Caco-2 (cell line): Measurements from ENCODE around the gene CFAP45. TPM values are rescaled to one million over a fixed set of nuclear protein-coding genes. Genes with fewer than 3 reads are reported as not detected.

Experiments used
- BruUV-seq: library from RNA; stranded (reverse); fragments of 400-500 nt; replicated peaks from 2 replicates; lab custom pipeline; 2021; lab: Mats Ljungman, UMichigan
- CTCF ChIA-PET: fragments of 300-600 bp; sonication (Branson Sonifier 250); formaldehyde crosslinking; loops from one replicate; lab custom pipeline; 2022; ENCODE audit warnings: antibody characterized with exemption; lab: Charles Lee
- POLR2A ChIA-PET: fragments of 300-600 bp; sonication (Branson Sonifier 250); formaldehyde crosslinking; loops from one replicate; lab custom pipeline; 2022; ENCODE audit warnings: antibody characterized with exemption; lab: Charles Lee
- DNase-seq, 2 experiments: peaks; one replicate each; pipeline versions ENCODE4 v3.0.0 to v3.0.0-alpha.2; 2020 to 2022
- H3K27me3 ChIP-seq: replicated peaks from 2 replicates; pipeline ENCODE4 v1.6.0; 2011; ENCODE audit warnings: low read length; ENCODE audit not compliant: control insufficient read depth, insufficient read depth
- H3K36me3 ChIP-seq: 2 replicates; pipeline ENCODE4 v1.5.1; 2011; ENCODE audit warnings: low read length; ENCODE audit not compliant: control insufficient read depth, insufficient read depth
- H3K4me1 ChIP-seq: fragments of 250-450 bp; sonication (Bioruptor Pico); 2 replicates; pipeline ENCODE4 v1.5.1; 2020; ENCODE audit warnings: mild to moderate bottlenecking
- H3K4me3 ChIP-seq: 2 replicates; pipeline ENCODE4 v1.5.1; 2011; ENCODE audit warnings: low read depth, mild to moderate bottlenecking, control low read depth, low read length
- H3K9me3 ChIP-seq: fragments of 250-450 bp; sonication (Bioruptor Pico); 2 replicates; pipeline ENCODE4 v1.5.1; 2020; ENCODE audit warnings: mild to moderate bottlenecking, moderate library complexity
- H3K27ac Mint-ChIP-seq: one replicate; pipeline ENCODE4 v1.8.0; 2022; ENCODE audit warnings: mixed read lengths; ENCODE audit not compliant: unreplicated experiment
- H3K27me3 Mint-ChIP-seq: one replicate; pipeline ENCODE4 v1.8.0; 2022; ENCODE audit warnings: mixed read lengths; ENCODE audit not compliant: insufficient read depth, unreplicated experiment
- H3K36me3 Mint-ChIP-seq: one replicate; pipeline ENCODE4 v1.8.0; 2022; ENCODE audit warnings: mild to moderate bottlenecking, mixed read lengths; ENCODE audit not compliant: insufficient read depth, unreplicated experiment
- H3K4me1 Mint-ChIP-seq: one replicate; pipeline ENCODE4 v1.8.0; 2022; ENCODE audit warnings: low read depth, mixed read lengths; ENCODE audit not compliant: unreplicated experiment
- H3K4me3 Mint-ChIP-seq: one replicate; pipeline ENCODE4 v1.8.0; 2022; ENCODE audit warnings: mild to moderate bottlenecking, moderate library complexity, mixed read lengths; ENCODE audit not compliant: unreplicated experiment
- H3K9me3 Mint-ChIP-seq: one replicate; pipeline ENCODE4 v1.8.0; 2022; ENCODE audit warnings: mixed read lengths; ENCODE audit not compliant: unreplicated experiment
- intact Hi-C: fragments of 100-400 bp; cut with micrococcal nuclease; formaldehyde crosslinking; loops from one replicate; pipeline ENCODE4 v1.10.0; 2022; ENCODE audit not compliant: unreplicated experiment
- total RNA-seq: library from RNA; stranded (reverse); gene quantifications from 2 replicates; pipeline ENCODE4 v1.2.3, GENCODE V29; 2022
- TF ChIP-seq, protein P1 (sequence below), 2 experiments: fragments of 200-600 bp in 1 of 2; IDR thresholded peaks; 1 replicate in 1 of 2; 2 replicates in 1 of 2; pipeline versions ENCODE4 v1.5.1 to v1.8.0; 2011 to 2022; ENCODE audit warnings: antibody characterized with exemption in 1 of 2, control low read depth in 1 of 2, inconsistent platforms in 1 of 2, low read depth in 1 of 2, low read length in 1 of 2, mild to moderate bottlenecking in 1 of 2, moderate library complexity in 1 of 2; ENCODE audit not compliant: insufficient read depth in 1 of 2, severe bottlenecking in 1 of 2, unreplicated experiment in 1 of 2

CFAP45 gene
- total RNA-seq, 1 experiment from 2014 or later = 1.1 TPM

DNA sequence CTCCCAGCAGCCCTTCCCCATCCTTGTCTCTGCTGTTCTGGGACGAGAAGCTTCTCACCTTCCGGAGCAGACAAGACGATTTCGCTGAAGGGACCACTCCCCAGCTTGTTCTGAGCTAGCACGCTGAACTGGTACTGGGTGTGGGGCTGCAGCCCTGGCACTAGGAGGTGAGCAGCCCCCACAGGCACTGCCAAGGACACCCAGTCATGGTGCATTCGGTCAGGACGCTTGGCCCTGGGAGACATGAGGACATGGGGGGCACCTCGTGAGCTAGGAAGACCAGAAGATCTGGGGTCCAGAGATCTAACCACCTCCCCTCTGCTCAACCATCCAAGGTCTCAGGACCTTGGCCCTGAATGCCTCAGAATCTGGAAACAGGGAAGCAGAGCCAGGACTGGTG is 30.7 kb upstream of the CFAP45 start:
- no peak overlapping the region for H3K4me3 ChIP-seq
- DNase-seq = no peak
- H3K27ac Mint-ChIP-seq = peak overlapping the region; percentile 21
- no peaks in the 10 kb centered on the region for H3K27me3 Mint-ChIP-seq
- peaks cover 4% of the 10 kb centered on the region for H3K36me3 ChIP-seq
- ChIA-PET CTCF (interaction anchor here (1.6 kb wide), 1 partner anchor 78 kb away, joined by 7 read pairs; no protein-coding TSS in a partner anchor), POLR2A (interaction anchor here (0.7 kb wide), 1 partner anchor 8 kb away, joined by 3 read pairs; no protein-coding TSS in a partner anchor)
- TF ChIP-seq, protein P1, sequence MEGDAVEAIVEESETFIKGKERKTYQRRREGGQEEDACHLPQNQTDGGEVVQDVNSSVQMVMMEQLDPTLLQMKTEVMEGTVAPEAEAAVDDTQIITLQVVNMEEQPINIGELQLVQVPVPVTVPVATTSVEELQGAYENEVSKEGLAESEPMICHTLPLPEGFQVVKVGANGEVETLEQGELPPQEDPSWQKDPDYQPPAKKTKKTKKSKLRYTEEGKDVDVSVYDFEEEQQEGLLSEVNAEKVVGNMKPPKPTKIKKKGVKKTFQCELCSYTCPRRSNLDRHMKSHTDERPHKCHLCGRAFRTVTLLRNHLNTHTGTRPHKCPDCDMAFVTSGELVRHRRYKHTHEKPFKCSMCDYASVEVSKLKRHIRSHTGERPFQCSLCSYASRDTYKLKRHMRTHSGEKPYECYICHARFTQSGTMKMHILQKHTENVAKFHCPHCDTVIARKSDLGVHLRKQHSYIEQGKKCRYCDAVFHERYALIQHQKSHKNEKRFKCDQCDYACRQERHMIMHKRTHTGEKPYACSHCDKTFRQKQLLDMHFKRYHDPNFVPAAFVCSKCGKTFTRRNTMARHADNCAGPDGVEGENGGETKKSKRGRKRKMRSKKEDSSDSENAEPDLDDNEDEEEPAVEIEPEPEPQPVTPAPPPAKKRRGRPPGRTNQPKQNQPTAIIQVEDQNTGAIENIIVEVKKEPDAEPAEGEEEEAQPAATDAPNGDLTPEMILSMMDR (IDR thresholded peaks at IDR 0.05; ENCODE audit: insufficient read depth in 1 of 2, low read depth in 1 of 2, low read length in 1 of 2, severe bottlenecking in 1 of 2, unreplicated experiment in 1 of 2) = no peak
- peaks cover 18% of the 10 kb centered on the region for H3K4me1 ChIP-seq
- BruUV-seq = no TSS peak
- H3K27me3 ChIP-seq = no peaks in the 10 kb centered on the region
- no peaks in the 10 kb centered on the region for H3K9me3 ChIP-seq
- intact Hi-C loops = loop anchor here (10.0 kb wide), 1 partner anchor 154 kb away; the partner anchor contains the start of gene KCNJ9
- H3K36me3 Mint-ChIP-seq = peaks cover 32% of the 10 kb centered on the region
- no peaks in the 10 kb centered on the region for H3K9me3 Mint-ChIP-seq
- no peak overlapping the region for H3K4me3 Mint-ChIP-seq
- H3K4me1 Mint-ChIP-seq = peaks cover 27% of the 10 kb centered on the region

DNA sequence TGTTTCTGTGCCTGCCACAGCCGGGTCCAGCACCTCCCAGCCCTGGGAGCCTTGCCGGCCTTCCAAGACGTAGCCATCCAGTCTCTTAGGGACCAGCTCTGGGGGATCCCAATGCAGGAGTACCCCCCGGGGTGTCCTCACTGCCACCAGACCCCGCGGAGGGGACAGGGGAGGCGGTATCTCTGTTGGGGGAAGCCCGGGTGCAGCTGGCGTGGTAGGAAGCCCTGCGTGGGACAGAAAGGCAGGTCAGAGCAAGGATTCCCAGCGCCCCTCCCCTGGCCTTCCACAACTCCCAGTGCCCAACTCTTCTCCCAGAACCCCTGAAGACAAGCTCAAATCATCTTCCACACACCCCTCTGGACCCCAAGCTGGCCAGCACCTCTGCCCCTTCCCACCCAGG is 30.3 kb upstream of the CFAP45 start:
- H3K4me1 Mint-ChIP-seq = peaks cover 27% of the 10 kb centered on the region
- Histone ChIP-seq H3K4me1 (peaks cover 18% of the 10 kb centered on the region), H3K36me3 (peaks cover 4% of the 10 kb centered on the region), H3K9me3 (no peaks in the 10 kb centered on the region), H3K4me3 (no peak overlapping the region), H3K27me3 (no peaks in the 10 kb centered on the region)
- BruUV-seq = no TSS peak
- ChIA-PET CTCF (interaction anchor here (0.6 to 1.6 kb wide), 2 partner anchors 78 to 104 kb away, joined by 3 to 7 read pairs; partner anchors contain the start of gene SLAMF8), POLR2A (interaction anchor here (0.7 kb wide), 1 partner anchor 8 kb away, joined by 3 read pairs; no protein-coding TSS in a partner anchor)
- H3K9me3 Mint-ChIP-seq = no peaks in the 10 kb centered on the region
- TF ChIP-seq, protein P1 (IDR thresholded peaks at IDR 0.05; ENCODE audit: insufficient read depth in 1 of 2, low read depth in 1 of 2, low read length in 1 of 2, severe bottlenecking in 1 of 2, unreplicated experiment in 1 of 2) = no peak
- DNase-seq = no peak
- intact Hi-C loops = loop anchor here (10.0 kb wide), 1 partner anchor 155 kb away; the partner anchor contains the start of gene KCNJ9
- H3K36me3 Mint-ChIP-seq = peaks cover 36% of the 10 kb centered on the region
- no peak overlapping the region for H3K27ac Mint-ChIP-seq
- no peak overlapping the region for H3K4me3 Mint-ChIP-seq
- no peaks in the 10 kb centered on the region for H3K27me3 Mint-ChIP-seq

DNA sequence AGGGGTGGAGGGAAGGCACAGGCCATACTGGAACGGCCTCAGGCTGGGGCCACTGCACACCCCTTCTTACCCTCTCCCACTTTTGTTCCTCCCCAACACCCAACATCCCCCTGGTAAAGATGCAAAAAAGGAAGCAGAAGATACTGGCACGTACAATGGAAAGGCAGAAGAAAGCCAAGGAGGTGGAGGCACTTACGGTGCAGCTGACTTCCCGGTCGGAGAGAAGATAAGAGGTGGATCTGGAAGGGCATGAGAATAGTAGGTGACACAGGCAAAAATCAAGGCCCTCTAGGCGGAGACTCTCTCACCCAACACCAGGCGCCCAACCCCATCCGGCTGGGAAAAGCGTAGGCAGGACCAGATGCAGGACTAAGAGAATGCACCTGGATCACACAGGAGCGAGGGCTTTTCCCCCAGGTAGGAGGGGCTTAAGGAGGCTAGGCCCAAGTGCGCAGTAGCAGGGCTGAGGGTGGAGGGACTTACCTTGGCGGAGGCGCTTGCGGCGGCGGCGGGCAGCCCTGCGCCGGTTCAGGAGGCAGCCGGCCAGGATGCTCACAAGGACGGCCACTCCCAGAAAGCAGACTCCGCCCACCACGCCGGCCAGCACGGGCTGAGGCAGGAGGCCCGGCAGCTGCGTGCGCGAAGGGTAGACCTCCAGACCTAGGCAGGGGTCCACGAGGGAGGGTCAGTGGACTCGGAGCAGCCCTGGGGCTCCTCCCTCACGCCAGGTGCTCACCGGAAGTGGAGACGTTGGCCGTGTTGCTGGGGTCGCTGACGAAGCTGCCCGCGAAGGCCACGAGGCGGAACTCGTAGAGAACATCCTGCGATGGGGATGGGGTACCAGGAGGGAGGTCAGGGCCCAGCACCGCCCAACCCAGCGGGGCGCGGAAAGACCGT is 29.4 kb upstream of the CFAP45 start:
- no peaks in the 10 kb centered on the region for H3K9me3 Mint-ChIP-seq
- peaks cover 41% of the 10 kb centered on the region for H3K36me3 Mint-ChIP-seq
- no peak overlapping the region for H3K27ac Mint-ChIP-seq
- no peaks in the 10 kb centered on the region for H3K9me3 ChIP-seq
- TF ChIP-seq, protein P1 (IDR thresholded peaks at IDR 0.05; ENCODE audit: insufficient read depth in 1 of 2, low read depth in 1 of 2, low read length in 1 of 2, severe bottlenecking in 1 of 2, unreplicated experiment in 1 of 2) = no peak
- peaks cover 27% of the 10 kb centered on the region for H3K4me1 Mint-ChIP-seq
- POLR2A ChIA-PET = no interaction called here
- H3K4me1 ChIP-seq = peaks cover 18% of the 10 kb centered on the region
- no peak for DNase-seq
- intact Hi-C loops = loop anchor here (10.0 kb wide), 1 partner anchor 155 kb away; the partner anchor contains the start of gene KCNJ9
- no TSS peak for BruUV-seq
- CTCF ChIA-PET = interaction anchor here (0.6 to 1.6 kb wide), 2 partner anchors 79 to 103 kb away, joined by 3 to 7 read pairs; partner anchors contain the start of gene SLAMF8
- peaks cover 2% of the 10 kb centered on the region; the same call in 1 of the 2 replicates for H3K36me3 ChIP-seq
- H3K27me3 ChIP-seq = no peaks in the 10 kb centered on the region
- no peak overlapping the region for H3K4me3 Mint-ChIP-seq
- H3K4me3 ChIP-seq = no peak overlapping the region
- H3K27me3 Mint-ChIP-seq = no peaks in the 10 kb centered on the region
